CD4-positive, alpha-beta T cell treated with Interleukin-10 for 1 hour (primary cell): ENCODE data around the gene RHOBTB1.
"Not testable (repeated sequence)": the region's sequence is repeated elsewhere in the genome, so short reads cannot be mapped to it uniquely, and the experiment has no call there.

Source experiments
- DNase-seq: peaks from one replicate; pipeline ENCODE4 v3.0.0-alpha.2; 2020

RHOBTB1 gene

GRCh38 chr10:60856405-60856804, 87.6 kb downstream of the RHOBTB1 start:
- no peak for DNase-seq

GRCh38 chr10:60853637-60854036, 90.3 kb downstream of the RHOBTB1 start:
- no peak for DNase-seq

GRCh38 chr10:60853107-60853506, 90.9 kb downstream of the RHOBTB1 start:
- no peak for DNase-seq

- no peak for DNase-seq
Observed at GRCh38 chr10:60849740-60850139, 94.2 kb downstream of the RHOBTB1 start.

GRCh38 chr10:60849217-60849616, 94.8 kb downstream of the RHOBTB1 start:
- no peak for DNase-seq

- DNase-seq = no peak
Observed at GRCh38 chr10:60848680-60849079, 95.3 kb downstream of the RHOBTB1 start.

- DNase-seq = no peak
Observed at GRCh38 chr10:60848126-60848525, 95.9 kb downstream of the RHOBTB1 start.

- no peak for DNase-seq
Observed at GRCh38 chr10:60846173-60846572, 97.8 kb downstream of the RHOBTB1 start.

GRCh38 chr10:60845038-60845437, 98.9 kb downstream of the RHOBTB1 start:
- DNase-seq = no peak

- no peak for DNase-seq
Observed at GRCh38 chr10:60842694-60843093, 101.3 kb downstream of the RHOBTB1 start.

- not testable (repeated sequence) for DNase-seq
Observed at GRCh38 chr10:60841227-60841626, 102.8 kb downstream of the RHOBTB1 start.

GRCh38 chr10:60835049-60835448, 108.9 kb downstream of the RHOBTB1 start:
- no peak for DNase-seq

- no peak for DNase-seq
Observed at GRCh38 chr10:60834401-60834800, 109.6 kb downstream of the RHOBTB1 start.

GRCh38 chr10:60832136-60832535, 111.8 kb downstream of the RHOBTB1 start:
- not testable (repeated sequence) for DNase-seq

GRCh38 chr10:60828489-60828852, 115.5 kb downstream of the RHOBTB1 start:
- DNase-seq = no peak

- DNase-seq = no peak
Observed at GRCh38 chr10:60827791-60828488, 116.0 kb downstream of the RHOBTB1 start.

GRCh38 chr10:60825520-60825919, 118.5 kb downstream of the RHOBTB1 start:
- DNase-seq = no peak

GRCh38 chr10:60823324-60823723, 120.7 kb downstream of the RHOBTB1 start:
- DNase-seq = no peak

GRCh38 chr10:60822809-60823208, 121.2 kb downstream of the RHOBTB1 start:
- DNase-seq = no peak

- no peak for DNase-seq
Observed at GRCh38 chr10:60821656-60822055, 122.3 kb downstream of the RHOBTB1 start.

GRCh38 chr10:60820093-60820754, 123.8 kb downstream of the RHOBTB1 start:
- DNase-seq = no peak
